ENCODE measurements around the gene FAM193B. TPM values are rescaled to one million over a fixed set of nuclear protein-coding genes. Genes with fewer than 3 reads are reported as not detected.

The FAM193B gene
- total and polyA plus RNA-seq, 9 of the 15 experiments (the other 6 are each of a cell fraction or from before 2014, with no cell fraction given): 4.4 to 76.4 (median 37.3) TPM

DNA sequence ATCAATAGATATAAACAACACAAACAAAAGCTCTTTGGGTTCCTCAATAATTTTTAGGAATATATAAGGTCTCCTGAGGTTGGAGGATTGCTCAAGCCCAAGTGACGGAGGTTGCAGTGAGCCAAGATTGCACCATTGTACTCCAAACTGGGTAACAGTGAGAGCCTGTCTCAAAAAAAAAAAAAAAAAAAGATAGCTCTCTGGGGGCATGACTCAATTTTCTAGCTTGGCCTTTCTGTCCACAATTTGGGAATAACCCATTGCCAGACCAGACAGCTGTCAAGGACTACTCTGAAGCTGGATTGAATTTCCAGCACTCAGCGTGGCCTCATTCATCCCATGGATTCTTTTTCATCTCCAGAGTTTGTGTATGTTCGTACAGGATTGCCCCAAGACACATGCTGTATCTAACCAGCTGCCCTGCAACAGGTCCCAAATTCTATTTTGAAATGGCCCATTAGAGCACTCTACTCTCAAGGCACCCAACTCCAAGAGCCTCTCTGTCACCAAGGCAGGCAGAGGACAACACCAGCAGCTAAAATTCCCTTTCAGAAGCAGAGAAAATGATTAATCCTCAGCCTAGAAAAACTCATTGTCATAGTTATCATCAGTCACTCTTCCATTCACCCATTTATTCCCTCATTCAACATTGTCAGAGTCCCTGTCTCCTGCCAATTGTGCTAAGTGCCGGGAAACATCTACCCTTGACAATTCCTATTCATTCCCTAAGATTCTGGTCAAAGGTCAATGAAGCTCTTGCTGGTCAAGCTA is 8.7 kb downstream of the FAM193B start (continued):
- TF ChIP-seq, protein P1, sequence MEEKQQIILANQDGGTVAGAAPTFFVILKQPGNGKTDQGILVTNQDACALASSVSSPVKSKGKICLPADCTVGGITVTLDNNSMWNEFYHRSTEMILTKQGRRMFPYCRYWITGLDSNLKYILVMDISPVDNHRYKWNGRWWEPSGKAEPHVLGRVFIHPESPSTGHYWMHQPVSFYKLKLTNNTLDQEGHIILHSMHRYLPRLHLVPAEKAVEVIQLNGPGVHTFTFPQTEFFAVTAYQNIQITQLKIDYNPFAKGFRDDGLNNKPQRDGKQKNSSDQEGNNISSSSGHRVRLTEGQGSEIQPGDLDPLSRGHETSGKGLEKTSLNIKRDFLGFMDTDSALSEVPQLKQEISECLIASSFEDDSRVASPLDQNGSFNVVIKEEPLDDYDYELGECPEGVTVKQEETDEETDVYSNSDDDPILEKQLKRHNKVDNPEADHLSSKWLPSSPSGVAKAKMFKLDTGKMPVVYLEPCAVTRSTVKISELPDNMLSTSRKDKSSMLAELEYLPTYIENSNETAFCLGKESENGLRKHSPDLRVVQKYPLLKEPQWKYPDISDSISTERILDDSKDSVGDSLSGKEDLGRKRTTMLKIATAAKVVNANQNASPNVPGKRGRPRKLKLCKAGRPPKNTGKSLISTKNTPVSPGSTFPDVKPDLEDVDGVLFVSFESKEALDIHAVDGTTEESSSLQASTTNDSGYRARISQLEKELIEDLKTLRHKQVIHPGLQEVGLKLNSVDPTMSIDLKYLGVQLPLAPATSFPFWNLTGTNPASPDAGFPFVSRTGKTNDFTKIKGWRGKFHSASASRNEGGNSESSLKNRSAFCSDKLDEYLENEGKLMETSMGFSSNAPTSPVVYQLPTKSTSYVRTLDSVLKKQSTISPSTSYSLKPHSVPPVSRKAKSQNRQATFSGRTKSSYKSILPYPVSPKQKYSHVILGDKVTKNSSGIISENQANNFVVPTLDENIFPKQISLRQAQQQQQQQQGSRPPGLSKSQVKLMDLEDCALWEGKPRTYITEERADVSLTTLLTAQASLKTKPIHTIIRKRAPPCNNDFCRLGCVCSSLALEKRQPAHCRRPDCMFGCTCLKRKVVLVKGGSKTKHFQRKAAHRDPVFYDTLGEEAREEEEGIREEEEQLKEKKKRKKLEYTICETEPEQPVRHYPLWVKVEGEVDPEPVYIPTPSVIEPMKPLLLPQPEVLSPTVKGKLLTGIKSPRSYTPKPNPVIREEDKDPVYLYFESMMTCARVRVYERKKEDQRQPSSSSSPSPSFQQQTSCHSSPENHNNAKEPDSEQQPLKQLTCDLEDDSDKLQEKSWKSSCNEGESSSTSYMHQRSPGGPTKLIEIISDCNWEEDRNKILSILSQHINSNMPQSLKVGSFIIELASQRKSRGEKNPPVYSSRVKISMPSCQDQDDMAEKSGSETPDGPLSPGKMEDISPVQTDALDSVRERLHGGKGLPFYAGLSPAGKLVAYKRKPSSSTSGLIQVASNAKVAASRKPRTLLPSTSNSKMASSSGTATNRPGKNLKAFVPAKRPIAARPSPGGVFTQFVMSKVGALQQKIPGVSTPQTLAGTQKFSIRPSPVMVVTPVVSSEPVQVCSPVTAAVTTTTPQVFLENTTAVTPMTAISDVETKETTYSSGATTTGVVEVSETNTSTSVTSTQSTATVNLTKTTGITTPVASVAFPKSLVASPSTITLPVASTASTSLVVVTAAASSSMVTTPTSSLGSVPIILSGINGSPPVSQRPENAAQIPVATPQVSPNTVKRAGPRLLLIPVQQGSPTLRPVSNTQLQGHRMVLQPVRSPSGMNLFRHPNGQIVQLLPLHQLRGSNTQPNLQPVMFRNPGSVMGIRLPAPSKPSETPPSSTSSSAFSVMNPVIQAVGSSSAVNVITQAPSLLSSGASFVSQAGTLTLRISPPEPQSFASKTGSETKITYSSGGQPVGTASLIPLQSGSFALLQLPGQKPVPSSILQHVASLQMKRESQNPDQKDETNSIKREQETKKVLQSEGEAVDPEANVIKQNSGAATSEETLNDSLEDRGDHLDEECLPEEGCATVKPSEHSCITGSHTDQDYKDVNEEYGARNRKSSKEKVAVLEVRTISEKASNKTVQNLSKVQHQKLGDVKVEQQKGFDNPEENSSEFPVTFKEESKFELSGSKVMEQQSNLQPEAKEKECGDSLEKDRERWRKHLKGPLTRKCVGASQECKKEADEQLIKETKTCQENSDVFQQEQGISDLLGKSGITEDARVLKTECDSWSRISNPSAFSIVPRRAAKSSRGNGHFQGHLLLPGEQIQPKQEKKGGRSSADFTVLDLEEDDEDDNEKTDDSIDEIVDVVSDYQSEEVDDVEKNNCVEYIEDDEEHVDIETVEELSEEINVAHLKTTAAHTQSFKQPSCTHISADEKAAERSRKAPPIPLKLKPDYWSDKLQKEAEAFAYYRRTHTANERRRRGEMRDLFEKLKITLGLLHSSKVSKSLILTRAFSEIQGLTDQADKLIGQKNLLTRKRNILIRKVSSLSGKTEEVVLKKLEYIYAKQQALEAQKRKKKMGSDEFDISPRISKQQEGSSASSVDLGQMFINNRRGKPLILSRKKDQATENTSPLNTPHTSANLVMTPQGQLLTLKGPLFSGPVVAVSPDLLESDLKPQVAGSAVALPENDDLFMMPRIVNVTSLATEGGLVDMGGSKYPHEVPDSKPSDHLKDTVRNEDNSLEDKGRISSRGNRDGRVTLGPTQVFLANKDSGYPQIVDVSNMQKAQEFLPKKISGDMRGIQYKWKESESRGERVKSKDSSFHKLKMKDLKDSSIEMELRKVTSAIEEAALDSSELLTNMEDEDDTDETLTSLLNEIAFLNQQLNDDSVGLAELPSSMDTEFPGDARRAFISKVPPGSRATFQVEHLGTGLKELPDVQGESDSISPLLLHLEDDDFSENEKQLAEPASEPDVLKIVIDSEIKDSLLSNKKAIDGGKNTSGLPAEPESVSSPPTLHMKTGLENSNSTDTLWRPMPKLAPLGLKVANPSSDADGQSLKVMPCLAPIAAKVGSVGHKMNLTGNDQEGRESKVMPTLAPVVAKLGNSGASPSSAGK (IDR thresholded peaks at IDR 0.05): no peak
- TF ChIP-seq CBFA2T3 (IDR thresholded peaks at IDR 0.05) (no peak), ZNF23 (CRISPR knock-in tag; IDR thresholded peaks at IDR 0.05) (no peak), SMARCA4 (IDR thresholded peaks at IDR 0.05) (peak; percentile 32; the same call in 1 of the 2 replicates), ZKSCAN3 (CRISPR knock-in tag; IDR thresholded peaks at IDR 0.05) (no peak), BRD4 (IDR thresholded peaks at IDR 0.05) (no peak), CBX8 (IDR thresholded peaks at IDR 0.05; ENCODE audit: borderline replicate concordance, extremely low read depth, low read depth, low read length, poor library complexity, severe bottlenecking) (no peak), PTBP1 (IDR thresholded peaks at IDR 0.05; ENCODE audit: low read depth, low read length) (no peak), TRIM24 (IDR thresholded peaks at IDR 0.05) (peak; percentile 43 to 70; a peak in 2 of 4 replicates), PHF21A (IDR thresholded peaks at IDR 0.05; ENCODE audit: borderline replicate concordance, low read depth) (no peak)
- TF ChIP-seq, protein P2, sequence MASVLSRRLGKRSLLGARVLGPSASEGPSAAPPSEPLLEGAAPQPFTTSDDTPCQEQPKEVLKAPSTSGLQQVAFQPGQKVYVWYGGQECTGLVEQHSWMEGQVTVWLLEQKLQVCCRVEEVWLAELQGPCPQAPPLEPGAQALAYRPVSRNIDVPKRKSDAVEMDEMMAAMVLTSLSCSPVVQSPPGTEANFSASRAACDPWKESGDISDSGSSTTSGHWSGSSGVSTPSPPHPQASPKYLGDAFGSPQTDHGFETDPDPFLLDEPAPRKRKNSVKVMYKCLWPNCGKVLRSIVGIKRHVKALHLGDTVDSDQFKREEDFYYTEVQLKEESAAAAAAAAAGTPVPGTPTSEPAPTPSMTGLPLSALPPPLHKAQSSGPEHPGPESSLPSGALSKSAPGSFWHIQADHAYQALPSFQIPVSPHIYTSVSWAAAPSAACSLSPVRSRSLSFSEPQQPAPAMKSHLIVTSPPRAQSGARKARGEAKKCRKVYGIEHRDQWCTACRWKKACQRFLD (CRISPR knock-in tag; IDR thresholded peaks at IDR 0.05): no peak
- TF ChIP-seq, protein P3, sequence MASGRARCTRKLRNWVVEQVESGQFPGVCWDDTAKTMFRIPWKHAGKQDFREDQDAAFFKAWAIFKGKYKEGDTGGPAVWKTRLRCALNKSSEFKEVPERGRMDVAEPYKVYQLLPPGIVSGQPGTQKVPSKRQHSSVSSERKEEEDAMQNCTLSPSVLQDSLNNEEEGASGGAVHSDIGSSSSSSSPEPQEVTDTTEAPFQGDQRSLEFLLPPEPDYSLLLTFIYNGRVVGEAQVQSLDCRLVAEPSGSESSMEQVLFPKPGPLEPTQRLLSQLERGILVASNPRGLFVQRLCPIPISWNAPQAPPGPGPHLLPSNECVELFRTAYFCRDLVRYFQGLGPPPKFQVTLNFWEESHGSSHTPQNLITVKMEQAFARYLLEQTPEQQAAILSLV (tag; IDR thresholded peaks at IDR 0.05): peak; percentile 70; the same call in 1 of the 2 replicates

Data from K562 (cell line).